BJ (cell line): ENCODE measurements around the gene FANCG. TPM values are rescaled to one million over a fixed set of nuclear protein-coding genes. Genes with fewer than 3 reads are reported as not detected.

Experiments
- CTCF ChIA-PET: fragments of 350-600 bp; formaldehyde crosslinking; extraction: SDS; loops from one replicate; lab custom pipeline; 2021; ENCODE audit warnings: antibody characterized with exemption, inconsistent platforms; lab: Yijun Ruan, JAX
- POLR2A ChIA-PET: fragments of 300-600 bp; sonication (Branson Sonifier 250); formaldehyde crosslinking; extraction: SDS; loops from one replicate; lab custom pipeline; 2021; ENCODE audit warnings: antibody characterized with exemption; lab: Charles Lee
- DNase-seq: peaks from one replicate; pipeline ENCODE4 v3.0.0-alpha.2; 2011; ENCODE audit warnings: low read depth
- H3K27me3 ChIP-seq: 2 replicates; pipeline ENCODE4 v1.6.0; 2011; ENCODE audit warnings: low read length; ENCODE audit not compliant: control insufficient read depth, insufficient read depth
- H3K36me3 ChIP-seq: 2 replicates; pipeline ENCODE4 v1.5.1; 2011; ENCODE audit warnings: low read length; ENCODE audit not compliant: control insufficient read depth, insufficient read depth
- H3K4me3 ChIP-seq: 2 replicates; pipeline ENCODE4 v1.5.1; 2011; ENCODE audit warnings: low read depth, mild to moderate bottlenecking, control low read depth, low read length
- CTCF ChIP-seq: IDR thresholded peaks from 2 replicates; pipeline ENCODE4 v1.5.1; 2011; ENCODE audit warnings: low read depth, mild to moderate bottlenecking, control low read depth, inconsistent platforms, low read length, moderate library complexity; ENCODE audit not compliant: insufficient read depth
- polyA plus RNA-seq: library from polyadenylated mRNA; depleted of rRNA; stranded (reverse); fragments of >200 nt; gene quantifications from 2 replicates; pipeline ENCODE4 v1.2.3, GENCODE V29; 2011

Gene FANCG
- polyA plus RNA-seq, 1 experiment: 13.6 TPM

- no peaks in the 10 kb centered on the region for H3K27me3 ChIP-seq
- H3K4me3 ChIP-seq: no peak overlapping the region
- peaks cover 3% of the 10 kb centered on the region for H3K36me3 ChIP-seq
- POLR2A ChIA-PET: no interaction called here
- DNase-seq: no peak
- TF ChIP-seq CTCF: no peak
- CTCF ChIA-PET: interaction anchor here (1.1 to 4.5 kb wide), 5 partner anchors 8 to 145 kb away, joined by 3 to 34 read pairs (median 5); partner anchors contain the start of gene VCP
Measured at GRCh38 chr9:35044071-35044470, 35.7 kb downstream of the FANCG start.

- ChIA-PET CTCF (interaction anchor here (0.9 to 4.5 kb wide), 5 partner anchors 9 to 144 kb away, joined by 3 to 34 read pairs (median 5); no protein-coding TSS in a partner anchor), POLR2A (no interaction called here)
- no peak for DNase-seq
- H3K27me3 ChIP-seq: no peaks in the 10 kb centered on the region
- H3K36me3 ChIP-seq: peaks cover 3% of the 10 kb centered on the region
- no peak overlapping the region for H3K4me3 ChIP-seq
- no peak for TF ChIP-seq CTCF
Measured at GRCh38 chr9:35042891-35043545, 36.7 kb downstream of the FANCG start.

GRCh38 chr9:35042081-35042604 is 37.6 kb downstream of the FANCG start:
- ChIA-PET POLR2A (no interaction called here), CTCF (interaction anchor here (1.5 to 4.5 kb wide), 4 partner anchors 10 to 143 kb away, joined by 3 to 34 read pairs (median 10); no protein-coding TSS in a partner anchor)
- TF ChIP-seq CTCF: no peak
- Histone ChIP-seq H3K36me3 (peaks cover 3% of the 10 kb centered on the region), H3K4me3 (no peak overlapping the region), H3K27me3 (no peaks in the 10 kb centered on the region)
- DNase-seq: no peak

GRCh38 chr9:35035851-35036701 is 43.7 kb downstream of the FANCG start:
- no peak for TF ChIP-seq CTCF
- ChIA-PET POLR2A (interaction anchor here (0.6 to 0.9 kb wide), 2 partner anchors 8 to 10 kb away, joined by 3 to 5 read pairs; no protein-coding TSS in a partner anchor), CTCF (interaction anchor here (1.4 kb wide), 1 partner anchor 61 kb away, joined by 4 read pairs; the partner anchor contains the start of gene PIGO)
- no peaks in the 10 kb centered on the region for H3K27me3 ChIP-seq
- no peaks in the 10 kb centered on the region for H3K36me3 ChIP-seq
- no peak for DNase-seq
- H3K4me3 ChIP-seq: peak overlapping the region; percentile 38
